Left ventricle myocardium inferior (tissue), 1 donor: Measurements from ENCODE around the gene RIN3. TPM values are rescaled to one million over a fixed set of nuclear protein-coding genes. Genes with fewer than 3 reads are reported as not detected.

Source experiments
- DNase-seq: peaks from one replicate; pipeline ENCODE4 v3.0.0-alpha.2; 2020
- H3K27ac ChIP-seq: fragments of 200-600 bp; replicated peaks from 2 replicates; pipeline ENCODE4 v1.8.0; 2021
- H3K27me3 ChIP-seq: fragments of 200-600 bp; 2 replicates; pipeline ENCODE4 v1.8.0; 2021; ENCODE audit warnings: low read depth
- H3K36me3 ChIP-seq: fragments of 200-600 bp; 2 replicates; pipeline ENCODE4 v1.8.0; 2021
- H3K4me1 ChIP-seq: fragments of 200-600 bp; 2 replicates; pipeline ENCODE4 v1.8.0; 2021
- H3K4me3 ChIP-seq: fragments of 200-600 bp; 2 replicates; pipeline ENCODE4 v1.8.0; 2021; ENCODE audit warnings: mild to moderate bottlenecking, moderate library complexity
- H3K9me3 ChIP-seq: fragments of 200-600 bp; replicated peaks from 2 replicates; pipeline ENCODE4 v1.8.0; 2021
- CTCF ChIP-seq: fragments of 200-600 bp; IDR thresholded peaks from 2 replicates; pipeline ENCODE4 v1.8.0; 2021; ENCODE audit warnings: antibody characterized with exemption, mild to moderate bottlenecking, borderline replicate concordance
- intact Hi-C: fragments of 100-400 bp; cut with micrococcal nuclease; formaldehyde crosslinking; loops from one replicate; pipeline ENCODE4 v1.11.0; 2022
- total RNA-seq: library from RNA; stranded (reverse); fragmentation: NEBNext Ultra II Directional; extraction: Animal tissue kit (Norgen Biotek cat#: 25700); gene quantifications from one replicate; pipeline ENCODE4 v1.2.1, GENCODE V29; 2021
- donor health status: DM: no; HTN: yes; CAD: no; lungs with severe emphysema.

The RIN3 gene
- total RNA-seq, 1 donor from 2014 or later: 13.8 TPM

- no peak overlapping the region for H3K4me3 ChIP-seq
- H3K4me1 ChIP-seq: peaks cover 41% of the 10 kb centered on the region
Measured at GRCh38 chr14:92585981-92586937, 72.7 kb downstream of the RIN3 start.

GRCh38 chr14:92586963-92587699, 73.5 kb downstream of the RIN3 start:
- Histone ChIP-seq H3K9me3 (no peaks in the 10 kb centered on the region), H3K4me3 (no peak overlapping the region), H3K36me3 (peaks cover 13% of the 10 kb centered on the region), H3K27me3 (no peaks in the 10 kb centered on the region), H3K4me1 (peaks cover 41% of the 10 kb centered on the region), H3K27ac (peak overlapping the region; percentile 37)
- intact Hi-C loops: no loop called here
- DNase-seq: no peak
- TF ChIP-seq CTCF: no peak

More at GRCh38 chr14:92585981-92586937, 72.7 kb downstream of the RIN3 start:
- DNase-seq: no peak
- intact Hi-C loops: no loop called here
- H3K27ac ChIP-seq: peak overlapping the region; percentile 55
- H3K9me3 ChIP-seq: no peaks in the 10 kb centered on the region
- H3K27me3 ChIP-seq: no peaks in the 10 kb centered on the region
- peaks cover 13% of the 10 kb centered on the region for H3K36me3 ChIP-seq
- TF ChIP-seq CTCF: no peak

- no peak overlapping the region for H3K27ac ChIP-seq
- DNase-seq: no peak
- H3K4me1 ChIP-seq: peaks cover 41% of the 10 kb centered on the region
- H3K27me3 ChIP-seq: no peaks in the 10 kb centered on the region
- no peaks in the 10 kb centered on the region for H3K9me3 ChIP-seq
- no peak overlapping the region for H3K4me3 ChIP-seq
- TF ChIP-seq CTCF: no peak
- peaks cover 10% of the 10 kb centered on the region for H3K36me3 ChIP-seq
- intact Hi-C loops: no loop called here
Measured at GRCh38 chr14:92587700-92588085, 74.1 kb downstream of the RIN3 start.

GRCh38 chr14:92589213-92589852, 75.8 kb downstream of the RIN3 start:
- Histone ChIP-seq H3K9me3 (peaks cover 6% of the 10 kb centered on the region), H3K27ac (no peak overlapping the region), H3K4me3 (no peak overlapping the region), H3K27me3 (no peaks in the 10 kb centered on the region), H3K4me1 (peaks cover 41% of the 10 kb centered on the region), H3K36me3 (no peaks in the 10 kb centered on the region)
- no peak for DNase-seq
- TF ChIP-seq CTCF: peak; percentile 52
- intact Hi-C loops: no loop called here

GRCh38 chr14:92590176-92590575, 76.6 kb downstream of the RIN3 start:
- no peak overlapping the region for H3K4me3 ChIP-seq
- H3K27ac ChIP-seq: no peak overlapping the region

More at GRCh38 chr14:92590176-92590575, 76.6 kb downstream of the RIN3 start:
- no peak for DNase-seq
- Histone ChIP-seq H3K27me3 (no peaks in the 10 kb centered on the region), H3K9me3 (peaks cover 9% of the 10 kb centered on the region), H3K36me3 (no peaks in the 10 kb centered on the region), H3K4me1 (peaks cover 37% of the 10 kb centered on the region)
- TF ChIP-seq CTCF: no peak
- intact Hi-C loops: no loop called here
